Mucosa of rectum (tissue), 2 donors: ENCODE measurements around the gene PKD1L1.

ENCODE experiments used
- H3K27ac ChIP-seq, 2 donors: one replicate each; pipeline ENCODE4 v1.7.0; 2013; ENCODE audit warnings: inconsistent platforms in 2 of 2, low read depth in 2 of 2, low read length in 2 of 2
- H3K27me3 ChIP-seq, 2 donors: one replicate each; pipeline ENCODE4 v1.7.0; 2013; ENCODE audit warnings: low read length in 2 of 2; ENCODE audit not compliant: control insufficient read depth in 2 of 2, insufficient read depth in 2 of 2
- H3K36me3 ChIP-seq, 2 donors: one replicate each; pipeline ENCODE4 v1.7.0; 2013; ENCODE audit warnings: low read length in 2 of 2; ENCODE audit not compliant: control insufficient read depth in 2 of 2, insufficient read depth in 2 of 2
- H3K4me1 ChIP-seq, 2 donors: one replicate each; pipeline ENCODE4 v1.7.0; 2013; ENCODE audit warnings: low read length in 2 of 2, mild to moderate bottlenecking in 1 of 2; ENCODE audit not compliant: control insufficient read depth in 2 of 2, insufficient read depth in 2 of 2
- H3K4me3 ChIP-seq, 2 donors: one replicate each; pipeline ENCODE4 v1.7.0; 2013; ENCODE audit warnings: low read length in 2 of 2
- H3K9ac ChIP-seq, 2 donors: one replicate each; pipeline ENCODE4 v1.7.0; 2013; ENCODE audit warnings: low read length in 2 of 2, low read depth in 1 of 2, mild to moderate bottlenecking in 1 of 2
- H3K9me3 ChIP-seq, 2 donors: one replicate each; pipeline ENCODE4 v1.7.0; 2013; ENCODE audit warnings: low read length in 2 of 2; ENCODE audit not compliant: control insufficient read depth in 2 of 2
- donor health status: healthy.
- donor health status: Normal muscosa, but diverticular disease.

PKD1L1 gene

DNA sequence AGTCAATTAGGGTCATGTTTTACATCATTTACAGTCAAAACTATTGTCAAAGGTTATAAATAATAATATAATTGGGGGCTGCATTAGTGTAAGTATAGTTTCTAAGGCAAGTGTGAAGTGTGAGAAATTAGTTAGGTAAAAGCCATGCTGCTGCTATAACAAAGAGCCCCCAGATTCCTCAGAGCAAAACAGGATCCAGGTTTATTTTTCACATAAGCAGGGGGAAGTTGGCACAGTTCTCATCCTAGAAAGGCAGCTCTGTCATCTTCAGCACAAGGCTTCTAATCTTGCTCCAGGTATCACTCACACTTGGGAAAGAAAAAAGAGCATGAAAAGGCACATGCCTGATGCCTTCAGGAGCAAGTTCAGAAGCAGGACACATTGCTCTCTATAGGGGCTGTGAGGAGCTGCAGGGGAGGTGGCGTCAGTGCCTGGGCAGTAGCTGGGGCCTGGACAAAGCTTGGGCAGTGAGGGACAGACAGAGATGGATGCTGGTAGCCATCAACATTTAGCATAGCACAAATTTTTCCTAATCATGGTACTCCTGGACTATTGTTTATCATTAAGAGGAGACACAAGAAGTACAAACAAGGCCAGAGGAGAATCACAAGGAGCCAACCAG, 170.6 kb downstream of the PKD1L1 start:
- Histone ChIP-seq H3K9ac (no peak overlapping the region), H3K4me1 (no peaks in the 10 kb centered on the region), H3K9me3 (no peaks in the 10 kb centered on the region), H3K27me3 (no peaks in the 10 kb centered on the region), H3K4me3 (no peak overlapping the region), H3K27ac (no peak overlapping the region), H3K36me3 (no peaks in the 10 kb centered on the region)

DNA sequence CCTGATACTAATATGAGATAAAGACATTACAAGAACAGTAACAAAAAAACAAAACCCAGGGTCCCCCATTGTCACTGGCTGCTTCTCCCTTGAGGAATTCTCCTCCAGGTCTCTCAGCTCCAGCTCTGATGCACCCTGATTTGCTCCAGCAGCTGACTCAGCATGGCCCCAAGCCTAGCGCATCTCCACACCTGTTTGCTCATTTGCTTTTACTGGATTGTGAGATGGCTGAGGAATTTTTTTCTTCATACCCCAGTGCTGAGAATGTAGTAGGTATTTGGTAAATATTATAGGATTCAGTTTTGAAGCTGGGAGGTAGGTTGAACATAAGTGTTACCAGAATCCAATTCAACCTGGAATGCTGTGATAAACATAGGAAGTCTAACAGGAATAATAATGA, 171.9 kb downstream of the PKD1L1 start:
- Histone ChIP-seq H3K27ac (no peak overlapping the region), H3K4me3 (no peak overlapping the region), H3K4me1 (no peaks in the 10 kb centered on the region), H3K9ac (no peak overlapping the region), H3K27me3 (no peaks in the 10 kb centered on the region), H3K9me3 (no peaks in the 10 kb centered on the region), H3K36me3 (no peaks in the 10 kb centered on the region)

DNA sequence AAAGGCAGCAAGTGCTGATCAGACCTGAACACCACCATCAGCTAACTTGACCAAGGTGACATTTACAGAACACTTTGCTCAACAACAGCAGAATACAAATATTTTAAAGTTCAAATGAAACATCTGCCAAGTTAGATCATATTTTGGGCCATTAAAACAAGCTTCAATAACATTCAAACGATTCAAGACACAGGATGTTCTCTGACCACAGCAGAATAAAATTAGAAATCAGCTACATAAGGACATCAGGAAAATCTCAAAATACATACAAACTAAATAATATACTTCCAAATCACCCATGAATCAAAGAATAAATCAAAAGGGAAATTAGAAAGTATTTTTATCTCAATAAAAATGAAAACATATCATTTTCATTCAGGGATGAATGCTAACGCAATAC, 173.0 kb downstream of the PKD1L1 start:
- H3K9me3 ChIP-seq = no peaks in the 10 kb centered on the region
- H3K4me1 ChIP-seq = no peaks in the 10 kb centered on the region
- no peak overlapping the region for H3K4me3 ChIP-seq
- no peak overlapping the region for H3K27ac ChIP-seq
- no peaks in the 10 kb centered on the region for H3K27me3 ChIP-seq
- H3K9ac ChIP-seq = no peak overlapping the region
- no peaks in the 10 kb centered on the region for H3K36me3 ChIP-seq

DNA sequence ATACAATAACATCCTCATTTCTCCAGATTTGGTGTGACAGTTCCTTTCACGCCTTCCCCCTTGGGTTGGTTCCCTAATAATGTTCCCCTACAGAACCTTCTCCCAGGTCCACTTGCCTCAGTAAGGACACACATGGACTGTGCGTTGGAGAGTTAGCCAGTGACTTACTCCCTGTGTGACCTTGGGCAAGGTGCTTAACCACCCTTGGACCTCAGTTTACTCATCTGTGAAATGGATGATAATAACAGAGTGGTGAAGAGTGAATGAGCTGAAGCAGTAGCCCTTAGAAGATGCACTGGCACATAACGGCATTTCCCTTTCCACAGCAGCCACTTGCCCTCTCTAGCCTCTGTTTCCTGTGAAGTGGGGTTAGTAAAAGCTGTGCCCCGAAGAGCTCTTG, 175.8 kb downstream of the PKD1L1 start:
- no peak overlapping the region for H3K4me3 ChIP-seq
- no peaks in the 10 kb centered on the region for H3K9me3 ChIP-seq
- H3K4me1 ChIP-seq = no peaks in the 10 kb centered on the region
- H3K27me3 ChIP-seq = no peaks in the 10 kb centered on the region
- no peaks in the 10 kb centered on the region for H3K36me3 ChIP-seq
- no peak overlapping the region for H3K27ac ChIP-seq
- H3K9ac ChIP-seq = no peak overlapping the region

DNA sequence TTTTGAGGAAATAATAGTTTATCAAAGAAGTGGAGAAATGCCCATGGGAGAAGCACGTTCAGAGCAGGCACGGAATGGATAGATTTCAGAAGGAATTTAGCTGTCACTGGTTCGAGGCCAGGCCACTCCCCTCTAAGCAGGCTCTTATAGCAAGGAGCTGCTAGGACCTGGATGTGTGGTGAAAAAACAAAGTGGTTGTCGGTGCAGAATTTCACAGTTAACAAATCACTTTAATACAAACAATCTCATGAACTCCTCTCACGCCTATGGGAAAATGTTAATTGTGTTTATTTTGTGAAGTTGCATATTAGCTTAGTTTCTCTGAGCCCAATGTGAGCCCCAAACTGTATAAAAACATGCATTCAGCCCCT, 176.3 kb downstream of the PKD1L1 start:
- Histone ChIP-seq H3K36me3 (no peaks in the 10 kb centered on the region), H3K4me3 (no peak overlapping the region), H3K27ac (no peak overlapping the region), H3K9me3 (no peaks in the 10 kb centered on the region), H3K9ac (no peak overlapping the region), H3K27me3 (no peaks in the 10 kb centered on the region), H3K4me1 (no peaks in the 10 kb centered on the region)

DNA sequence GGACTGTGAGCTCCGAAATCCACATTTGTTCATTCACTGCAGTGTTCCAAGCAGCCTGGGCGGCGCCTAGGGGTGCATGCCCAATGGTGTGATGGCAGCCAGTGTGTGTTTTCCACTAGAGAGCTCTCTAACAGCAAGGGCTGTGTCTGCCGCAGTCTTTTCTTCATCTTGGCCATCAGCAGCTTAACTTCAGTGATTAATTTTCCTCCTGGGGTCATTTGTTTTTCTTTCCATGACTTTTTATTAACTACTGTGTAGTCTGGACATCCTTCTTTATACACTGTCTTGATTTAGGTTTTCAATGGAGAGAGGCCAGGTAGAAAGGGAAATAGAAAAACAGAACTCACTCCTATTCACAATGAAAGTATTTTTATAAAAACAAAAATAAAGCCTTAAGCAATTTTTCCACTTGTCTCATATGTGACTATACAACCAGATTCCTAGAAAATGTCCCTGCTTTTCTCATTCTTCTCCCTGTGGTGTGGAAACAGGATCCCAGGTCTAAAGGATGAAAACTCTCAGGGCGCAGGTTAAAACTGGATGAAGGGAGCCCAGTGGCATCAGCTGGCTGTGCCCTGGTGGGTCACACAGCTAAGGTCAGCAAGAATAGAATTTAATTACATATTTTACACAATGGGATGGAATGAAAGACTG, 176.8 kb downstream of the PKD1L1 start:
- no peaks in the 10 kb centered on the region for H3K4me1 ChIP-seq
- H3K9ac ChIP-seq = no peak overlapping the region
- no peaks in the 10 kb centered on the region for H3K36me3 ChIP-seq
- no peaks in the 10 kb centered on the region for H3K27me3 ChIP-seq
- H3K4me3 ChIP-seq = no peak overlapping the region
- H3K27ac ChIP-seq = no peak overlapping the region
- H3K9me3 ChIP-seq = no peaks in the 10 kb centered on the region

DNA sequence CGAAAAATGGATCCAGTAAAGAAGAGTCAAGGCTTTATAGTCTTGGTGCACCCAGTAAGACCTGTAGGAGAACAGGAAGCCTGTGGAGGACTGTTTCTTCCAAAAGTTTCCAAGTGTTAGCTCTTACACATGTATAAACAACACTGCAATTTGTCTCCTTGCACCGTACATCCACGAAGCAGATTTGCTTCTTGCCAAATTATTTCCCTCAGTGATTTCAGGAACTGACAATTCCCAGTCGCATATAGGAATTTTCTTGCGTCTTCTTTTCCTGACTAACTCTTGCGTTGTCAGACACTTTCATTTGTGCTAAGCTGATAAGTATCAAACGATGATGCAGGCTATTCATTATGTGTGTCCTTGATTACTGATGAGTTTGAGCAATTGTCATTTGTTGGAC, 182.1 kb downstream of the PKD1L1 start:
- no peaks in the 10 kb centered on the region for H3K27me3 ChIP-seq
- H3K27ac ChIP-seq = no peak overlapping the region
- no peak overlapping the region for H3K4me3 ChIP-seq
- H3K9ac ChIP-seq = no peak overlapping the region
- no peaks in the 10 kb centered on the region for H3K9me3 ChIP-seq
- H3K4me1 ChIP-seq = peaks cover 7 to 12% of the 10 kb centered on the region in 2 donors
- no peaks in the 10 kb centered on the region for H3K36me3 ChIP-seq

DNA sequence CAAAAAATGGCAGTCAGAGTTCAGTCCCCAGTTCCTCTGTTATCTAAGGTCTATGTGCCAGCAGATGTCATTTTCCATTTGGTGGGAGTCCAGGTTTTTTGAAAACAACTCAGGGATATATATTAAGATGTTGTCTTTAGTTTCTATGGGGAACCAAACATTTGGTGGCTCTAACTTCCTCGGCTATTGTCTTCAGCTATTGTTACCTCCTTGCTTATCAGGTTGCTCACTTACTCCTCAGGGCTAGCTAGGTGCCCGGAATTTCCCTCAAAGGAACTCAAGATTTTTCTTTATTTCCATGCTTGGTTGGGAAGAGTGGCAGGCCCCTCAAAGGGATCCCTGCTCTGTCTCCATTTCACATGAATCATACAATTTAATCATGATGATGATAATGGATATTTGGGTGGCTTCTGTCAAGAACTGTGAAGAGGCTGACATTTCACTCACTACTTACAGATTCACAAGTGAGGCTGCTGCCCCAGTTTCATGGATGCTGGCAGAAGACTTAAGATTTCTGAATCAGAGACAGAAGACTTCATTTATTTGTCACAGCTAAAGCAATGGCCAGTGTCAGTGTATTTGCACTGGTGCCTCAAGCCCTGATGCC, 182.8 kb downstream of the PKD1L1 start:
- no peaks in the 10 kb centered on the region for H3K36me3 ChIP-seq
- no peaks in the 10 kb centered on the region for H3K27me3 ChIP-seq
- no peaks in the 10 kb centered on the region for H3K9me3 ChIP-seq
- no peak overlapping the region for H3K9ac ChIP-seq
- H3K4me1 ChIP-seq = peaks cover 7 to 12% of the 10 kb centered on the region in 2 donors
- no peak overlapping the region for H3K4me3 ChIP-seq
- H3K27ac ChIP-seq = no peak overlapping the region

DNA sequence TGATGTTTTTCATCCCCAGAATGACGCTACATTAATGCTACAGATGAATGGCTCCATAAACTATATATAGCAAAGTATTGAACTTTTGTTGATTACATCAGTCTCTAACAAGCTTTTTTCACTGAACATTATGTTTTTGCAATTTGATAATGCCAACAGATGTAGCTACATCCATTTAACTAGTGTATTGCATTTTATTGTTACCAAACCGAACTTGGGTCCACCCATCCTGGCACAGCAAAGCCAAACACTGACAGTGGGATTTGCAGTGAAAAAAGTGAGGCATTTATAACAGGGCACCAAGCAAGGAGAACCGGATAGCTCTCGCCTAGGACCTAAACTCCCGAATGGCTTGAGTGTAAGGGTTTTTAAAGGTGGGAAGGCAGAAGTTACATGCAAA, 183.5 kb downstream of the PKD1L1 start:
- Histone ChIP-seq H3K4me3 (no peak overlapping the region), H3K27ac (no peak overlapping the region), H3K4me1 (peaks cover 7 to 12% of the 10 kb centered on the region in 2 donors), H3K36me3 (no peaks in the 10 kb centered on the region), H3K9me3 (no peaks in the 10 kb centered on the region), H3K9ac (no peak overlapping the region), H3K27me3 (no peaks in the 10 kb centered on the region)

DNA sequence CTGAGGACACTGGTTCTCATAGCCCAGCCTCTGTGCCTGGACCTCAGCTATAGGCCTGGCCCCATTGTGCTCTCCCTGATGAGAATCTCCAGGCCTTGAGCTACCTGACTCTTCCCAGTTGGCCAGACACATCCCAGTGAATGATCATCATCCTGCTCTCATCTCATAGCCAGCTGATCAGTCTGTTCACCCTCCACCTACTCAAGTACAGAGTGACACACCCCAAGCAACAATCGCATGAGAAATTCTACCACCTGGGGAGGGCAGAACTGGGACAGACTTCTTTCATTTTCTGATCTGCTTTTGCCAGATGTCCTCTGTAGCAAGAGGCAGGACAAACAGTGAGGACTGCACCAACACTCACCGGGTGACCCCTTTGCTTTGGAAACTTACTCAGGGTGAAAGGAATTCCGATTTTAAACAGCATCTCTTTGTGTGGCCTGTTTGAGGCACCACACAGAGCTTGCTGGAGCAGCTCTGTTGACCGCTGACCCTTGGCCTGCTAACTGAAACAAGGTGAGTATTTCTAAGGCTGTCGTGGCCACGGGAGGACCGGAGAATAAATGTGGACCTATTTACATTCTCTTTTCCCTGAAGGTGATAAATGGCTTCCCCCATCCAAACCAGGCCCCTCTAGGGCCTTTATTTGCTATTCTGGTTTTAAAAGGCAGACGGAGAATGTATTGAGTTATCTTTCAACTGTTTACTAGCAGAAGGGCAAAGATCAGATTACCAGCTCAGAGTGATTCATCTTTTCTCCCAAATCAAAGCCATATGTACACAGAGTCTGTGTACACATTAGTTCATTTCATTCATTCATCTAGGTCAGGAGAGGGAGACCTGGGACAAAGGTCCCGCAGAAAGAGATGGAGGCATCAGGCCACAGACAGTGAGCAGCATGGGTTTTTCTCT, 184.9 kb downstream of the PKD1L1 start:
- Histone ChIP-seq H3K9ac (no peak overlapping the region), H3K4me3 (no peak overlapping the region), H3K36me3 (no peaks in the 10 kb centered on the region), H3K9me3 (no peaks in the 10 kb centered on the region), H3K4me1 (peaks cover 7 to 12% of the 10 kb centered on the region in 2 donors), H3K27me3 (no peaks in the 10 kb centered on the region), H3K27ac (peak overlapping the region; percentile 24 to 38)
